ENCODE results near the gene DCC. TPM values are rescaled to one million over a fixed set of nuclear protein-coding genes. Genes with fewer than 3 reads are reported as not detected.

DCC gene
- polyA plus RNA-seq, 1 of the 3 experiments (the other 2 are of a cell fraction) = 0.20 TPM

- H3K9me2 ChIP-seq = no peaks in the 10 kb centered on the region
- H3K4me2 ChIP-seq = no peak overlapping the region
- no peak overlapping the region for H2AFZ ChIP-seq (ENCODE audit: low read depth)
- no peak overlapping the region for H3K27ac ChIP-seq (ENCODE audit: low read depth in 2 of 2, low read length in 1 of 2)
- peaks cover 0 to 5% of the 10 kb centered on the region in 2 experiments; a peak in 2 of 4 replicates for H3K4me1 ChIP-seq (ENCODE audit: control insufficient read depth in 1 of 2, insufficient read depth in 2 of 2, low read depth in 1 of 2, low read length in 1 of 2)
- POLR2A ChIA-PET = no interaction called here
- H4K20me1 ChIP-seq (ENCODE audit: insufficient read depth) = no peaks in the 10 kb centered on the region
- H3K79me2 ChIP-seq (ENCODE audit: insufficient read depth) = no peaks in the 10 kb centered on the region
- H3K4me3 ChIP-seq (ENCODE audit: low read depth in 2 of 2, low read length in 1 of 2) = no peak overlapping the region
- no peaks in the 10 kb centered on the region for H3K9me3 ChIP-seq
- no peak overlapping the region for H3K9ac ChIP-seq
- no peaks in the 10 kb centered on the region for H3F3A ChIP-seq (replicated peaks; ENCODE audit: insufficient read depth)
- no peak for DNase-seq
- no peaks in the 10 kb centered on the region for H3K27me3 ChIP-seq (ENCODE audit: insufficient read depth)
- CTCF ChIA-PET = interaction anchor here (0.9 to 1.4 kb wide), 3 partner anchors 10 to 12 kb away, joined by 3 read pairs; no protein-coding TSS in a partner anchor
- H3K36me3 ChIP-seq (replicated peaks in 1 of 2; ENCODE audit: control insufficient read depth in 1 of 2, insufficient read depth in 2 of 2, low read length in 1 of 2) = no peaks in the 10 kb centered on the region
- TF ChIP-seq RCOR1 (IDR thresholded peaks at IDR 0.05; ENCODE audit: low read length) (no peak), MEF2A (IDR thresholded peaks at IDR 0.05; ENCODE audit: borderline replicate concordance, low read depth) (no peak), EP300 (IDR thresholded peaks at IDR 0.05; ENCODE audit: borderline replicate concordance in 1 of 2, low read depth in 1 of 2, low read length in 1 of 2) (no peak), USF1 (IDR thresholded peaks at IDR 0.05; ENCODE audit: borderline replicate concordance, low read depth) (no peak), RXRA (IDR thresholded peaks at IDR 0.05; ENCODE audit: borderline replicate concordance, low read depth) (no peak), TEAD4 (IDR thresholded peaks at IDR 0.05; ENCODE audit: borderline replicate concordance, insufficient read depth) (no peak), MAX (IDR thresholded peaks at IDR 0.05; ENCODE audit: low read depth) (no peak)
- TF ChIP-seq, protein P1, sequence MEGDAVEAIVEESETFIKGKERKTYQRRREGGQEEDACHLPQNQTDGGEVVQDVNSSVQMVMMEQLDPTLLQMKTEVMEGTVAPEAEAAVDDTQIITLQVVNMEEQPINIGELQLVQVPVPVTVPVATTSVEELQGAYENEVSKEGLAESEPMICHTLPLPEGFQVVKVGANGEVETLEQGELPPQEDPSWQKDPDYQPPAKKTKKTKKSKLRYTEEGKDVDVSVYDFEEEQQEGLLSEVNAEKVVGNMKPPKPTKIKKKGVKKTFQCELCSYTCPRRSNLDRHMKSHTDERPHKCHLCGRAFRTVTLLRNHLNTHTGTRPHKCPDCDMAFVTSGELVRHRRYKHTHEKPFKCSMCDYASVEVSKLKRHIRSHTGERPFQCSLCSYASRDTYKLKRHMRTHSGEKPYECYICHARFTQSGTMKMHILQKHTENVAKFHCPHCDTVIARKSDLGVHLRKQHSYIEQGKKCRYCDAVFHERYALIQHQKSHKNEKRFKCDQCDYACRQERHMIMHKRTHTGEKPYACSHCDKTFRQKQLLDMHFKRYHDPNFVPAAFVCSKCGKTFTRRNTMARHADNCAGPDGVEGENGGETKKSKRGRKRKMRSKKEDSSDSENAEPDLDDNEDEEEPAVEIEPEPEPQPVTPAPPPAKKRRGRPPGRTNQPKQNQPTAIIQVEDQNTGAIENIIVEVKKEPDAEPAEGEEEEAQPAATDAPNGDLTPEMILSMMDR (IDR thresholded peaks at IDR 0.05) = no peak
Measured at GRCh38 chr18:52441794-52442193, 101.8 kb downstream of the DCC start.

- H3K4me1 ChIP-seq (ENCODE audit: control insufficient read depth in 1 of 2, insufficient read depth in 2 of 2, low read depth in 1 of 2, low read length in 1 of 2) = peaks cover 0 to 5% of the 10 kb centered on the region in 2 experiments; a peak in 2 of 4 replicates
- no peaks in the 10 kb centered on the region for H3K9me3 ChIP-seq
- DNase-seq = no peak
- H3F3A ChIP-seq (replicated peaks; ENCODE audit: insufficient read depth) = no peaks in the 10 kb centered on the region
- H3K27me3 ChIP-seq (ENCODE audit: insufficient read depth) = no peaks in the 10 kb centered on the region
- H3K27ac ChIP-seq (ENCODE audit: low read depth in 2 of 2, low read length in 1 of 2) = no peak overlapping the region
- POLR2A ChIA-PET = no interaction called here
- H3K4me3 ChIP-seq (ENCODE audit: low read depth in 2 of 2, low read length in 1 of 2) = no peak overlapping the region
- no peak overlapping the region for H2AFZ ChIP-seq (ENCODE audit: low read depth)
- CTCF ChIA-PET = interaction anchor here (1.3 to 1.4 kb wide), 2 partner anchors 11 to 13 kb away, joined by 3 read pairs; no protein-coding TSS in a partner anchor
- H3K9ac ChIP-seq = no peak overlapping the region
- no peaks in the 10 kb centered on the region for H3K9me2 ChIP-seq
- H3K4me2 ChIP-seq = no peak overlapping the region
- no peak for TF ChIP-seq GABPA (IDR thresholded peaks at IDR 0.05; ENCODE audit: low read depth)
- TF ChIP-seq YY1 (IDR thresholded peaks at IDR 0.05; ENCODE audit: low read depth) = no peak
- no peak for TF ChIP-seq RCOR1 (IDR thresholded peaks at IDR 0.05; ENCODE audit: low read length)
- no peak for TF ChIP-seq GATA2 (CRISPR knock-in tag; IDR thresholded peaks at IDR 0.05)
- TF ChIP-seq FOXJ3 (CRISPR knock-in tag; IDR thresholded peaks at IDR 0.05) = no peak
- TF ChIP-seq TCF12 (IDR thresholded peaks at IDR 0.05) = no peak
- TF ChIP-seq JUND (IDR thresholded peaks at IDR 0.05) = no peak
- TF ChIP-seq EZH2phosphoT487 (IDR thresholded peaks at IDR 0.05; ENCODE audit: borderline replicate concordance, low read depth) = no peak
- 26% methylated on average over 2 of the region's 2 CpGs for WGBS (ENCODE audit: low lambda C conversion rate)
- H4K20me1 ChIP-seq (ENCODE audit: insufficient read depth) = no peaks in the 10 kb centered on the region
- no peaks in the 10 kb centered on the region for H3K36me3 ChIP-seq (replicated peaks in 1 of 2; ENCODE audit: control insufficient read depth in 1 of 2, insufficient read depth in 2 of 2, low read length in 1 of 2)
- H3K79me2 ChIP-seq (ENCODE audit: insufficient read depth) = no peaks in the 10 kb centered on the region
Measured at GRCh38 chr18:52442686-52443085, 102.7 kb downstream of the DCC start.
